Activated CD8-positive, alpha-beta T cell treated with anti-CD3 and anti-CD28 coated beads for 36 hours (primary cell): ENCODE results near the gene DDX10. TPM values are rescaled to one million over a fixed set of nuclear protein-coding genes. Genes with fewer than 3 reads are reported as not detected.

Experiments
- ATAC-seq: fragments of 200-7000 bp; cut with Tn5 transposase; one replicate; pipeline ENCODE4 v1.10.0; 2021; ENCODE audit warnings: mild to moderate bottlenecking, moderate library complexity
- CTCF ChIA-PET: fragments of 350-600 bp; sonication (Branson Sonifier 250); formaldehyde crosslinking; loops from one replicate; lab custom pipeline; 2021; ENCODE audit warnings: antibody characterized with exemption; lab: Charles Lee
- POLR2A ChIA-PET: fragments of 350-600 bp; sonication (Branson Sonifier 250); formaldehyde crosslinking; loops from one replicate; lab custom pipeline; 2021; ENCODE audit warnings: antibody characterized with exemption; lab: Charles Lee
- DNase-seq: peaks from one replicate; pipeline ENCODE4 v3.0.0-alpha.2; 2020
- H3K27ac Mint-ChIP-seq: one replicate; pipeline ENCODE4 v1.8.0; 2021; ENCODE audit warnings: mild to moderate bottlenecking, mixed read lengths
- H3K27me3 Mint-ChIP-seq: one replicate; pipeline ENCODE4 v1.8.0; 2021; ENCODE audit warnings: mixed read lengths
- H3K36me3 Mint-ChIP-seq: one replicate; pipeline ENCODE4 v1.8.0; 2021; ENCODE audit warnings: low read depth, mixed read lengths
- H3K4me1 Mint-ChIP-seq: one replicate; pipeline ENCODE4 v1.8.0; 2021; ENCODE audit warnings: low read depth, mixed read lengths
- H3K4me3 Mint-ChIP-seq: one replicate; pipeline ENCODE4 v1.8.0; 2021; ENCODE audit warnings: mild to moderate bottlenecking, moderate library complexity, mixed read lengths
- H3K9me3 Mint-ChIP-seq: one replicate; pipeline ENCODE4 v1.8.0; 2021; ENCODE audit warnings: mixed read lengths
- intact Hi-C: fragments of 100-400 bp; cut with micrococcal nuclease; formaldehyde crosslinking; loops from one replicate; pipeline ENCODE4 v1.10.0; 2022
- total RNA-seq, 2 experiments: library from RNA; stranded (reverse); gene quantifications; one replicate each; pipeline ENCODE4 v1.2.3, GENCODE V29; 2021
- TF ChIP-seq, protein P1 (sequence below): fragments of 200-600 bp; IDR thresholded peaks from one replicate; pipeline ENCODE4 v1.8.0; 2022; ENCODE audit warnings: antibody characterized with exemption, mild to moderate bottlenecking

Gene DDX10
- total RNA-seq, 2 experiments from 2014 or later, result 45.4 to 46.3 TPM

DNA sequence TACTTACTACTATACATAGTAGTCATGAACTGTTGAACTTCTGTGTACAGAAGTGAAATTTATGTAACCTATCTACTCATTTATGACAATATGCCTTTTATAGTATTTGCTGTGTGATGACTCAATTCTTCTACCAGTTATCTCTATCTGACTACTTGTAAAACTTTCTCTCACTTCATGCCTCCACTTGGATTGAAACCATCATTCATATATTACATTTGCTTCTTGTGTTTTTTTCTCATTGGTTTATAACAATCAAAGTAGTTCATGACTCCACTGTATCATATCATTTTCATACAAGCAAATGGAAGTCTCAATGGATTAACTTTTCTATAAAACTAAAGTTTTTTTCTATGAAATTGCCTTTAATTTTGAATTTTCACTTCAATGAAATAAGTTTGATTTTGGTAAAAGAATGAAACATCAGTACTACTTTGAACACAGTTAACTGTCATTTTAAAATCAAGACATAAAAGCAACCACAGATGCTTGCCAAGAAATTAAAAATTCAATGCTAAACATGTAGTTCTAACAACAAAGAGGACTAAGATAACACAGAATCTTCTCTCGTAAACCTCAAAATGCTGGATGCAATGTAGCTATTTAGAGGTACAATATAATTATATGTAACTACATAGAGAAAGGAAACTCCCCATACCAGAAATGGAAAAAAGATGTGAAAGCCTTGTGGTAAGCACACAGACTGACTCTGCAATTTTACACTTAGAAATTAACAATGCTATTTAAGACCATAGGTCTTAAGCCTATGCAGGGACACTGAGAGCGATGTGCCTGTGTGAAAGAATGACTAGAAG, 43.7 kb upstream of the DDX10 start:
- Mint-ChIP-seq H3K4me1 (peaks cover 23% of the 10 kb centered on the region), H3K36me3 (no peaks in the 10 kb centered on the region), H3K4me3 (no peak overlapping the region), H3K27ac (no peak overlapping the region), H3K27me3 (peaks cover 14% of the 10 kb centered on the region), H3K9me3 (no peaks in the 10 kb centered on the region)
- TF ChIP-seq, protein P1, sequence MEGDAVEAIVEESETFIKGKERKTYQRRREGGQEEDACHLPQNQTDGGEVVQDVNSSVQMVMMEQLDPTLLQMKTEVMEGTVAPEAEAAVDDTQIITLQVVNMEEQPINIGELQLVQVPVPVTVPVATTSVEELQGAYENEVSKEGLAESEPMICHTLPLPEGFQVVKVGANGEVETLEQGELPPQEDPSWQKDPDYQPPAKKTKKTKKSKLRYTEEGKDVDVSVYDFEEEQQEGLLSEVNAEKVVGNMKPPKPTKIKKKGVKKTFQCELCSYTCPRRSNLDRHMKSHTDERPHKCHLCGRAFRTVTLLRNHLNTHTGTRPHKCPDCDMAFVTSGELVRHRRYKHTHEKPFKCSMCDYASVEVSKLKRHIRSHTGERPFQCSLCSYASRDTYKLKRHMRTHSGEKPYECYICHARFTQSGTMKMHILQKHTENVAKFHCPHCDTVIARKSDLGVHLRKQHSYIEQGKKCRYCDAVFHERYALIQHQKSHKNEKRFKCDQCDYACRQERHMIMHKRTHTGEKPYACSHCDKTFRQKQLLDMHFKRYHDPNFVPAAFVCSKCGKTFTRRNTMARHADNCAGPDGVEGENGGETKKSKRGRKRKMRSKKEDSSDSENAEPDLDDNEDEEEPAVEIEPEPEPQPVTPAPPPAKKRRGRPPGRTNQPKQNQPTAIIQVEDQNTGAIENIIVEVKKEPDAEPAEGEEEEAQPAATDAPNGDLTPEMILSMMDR, result no peak
- CTCF ChIA-PET, result no interaction called here
- POLR2A ChIA-PET, result no interaction called here
- DNase-seq, result no peak
- ATAC-seq, result peak; percentile 76
- intact Hi-C loops, result loop anchor here (10.0 kb wide), 1 partner anchor 396 kb away; the partner anchor contains the start of genes ATM and NPAT

DNA sequence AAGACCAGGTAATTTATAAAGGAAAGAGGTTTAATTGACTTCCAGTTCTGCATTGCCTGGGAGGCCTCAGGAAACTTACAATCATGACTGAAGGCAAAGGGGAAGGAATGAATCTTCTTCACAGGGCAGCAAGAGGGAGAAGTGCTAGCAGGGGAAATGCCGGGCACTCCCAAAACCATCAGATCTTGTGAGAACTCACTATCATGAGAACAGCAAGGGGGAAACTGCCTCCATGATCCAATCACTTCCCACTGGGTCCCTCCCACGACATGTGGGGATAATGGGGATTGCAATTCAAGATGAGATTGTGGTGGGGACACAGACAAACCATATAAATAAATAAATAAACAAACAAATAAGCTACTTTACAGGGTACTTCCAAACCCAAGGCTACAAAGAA, 42.5 kb upstream of the DDX10 start:
- POLR2A ChIA-PET, result no interaction called here
- H3K27ac Mint-ChIP-seq, result no peak overlapping the region
- ATAC-seq, result no peak
- no peak for DNase-seq
- H3K4me3 Mint-ChIP-seq, result no peak overlapping the region
- no peaks in the 10 kb centered on the region for H3K9me3 Mint-ChIP-seq
- intact Hi-C loops, result loop anchor here (10.0 kb wide), 1 partner anchor 398 kb away; the partner anchor contains the start of genes ATM and NPAT
- CTCF ChIA-PET, result interaction anchor here (1.4 kb wide), 1 partner anchor 9 kb away, joined by 4 read pairs; no protein-coding TSS in a partner anchor
- TF ChIP-seq, protein P1, result no peak
- peaks cover 14% of the 10 kb centered on the region for H3K27me3 Mint-ChIP-seq
- peaks cover 23% of the 10 kb centered on the region for H3K4me1 Mint-ChIP-seq
- no peaks in the 10 kb centered on the region for H3K36me3 Mint-ChIP-seq

GRCh38 chr11:108624196-108624925, 40.5 kb upstream of the DDX10 start:
- peak overlapping the region; percentile 11 for H3K27ac Mint-ChIP-seq
- no peaks in the 10 kb centered on the region for H3K36me3 Mint-ChIP-seq

GRCh38 chr11:108628326-108628725, 36.5 kb upstream of the DDX10 start:
- H3K4me3 Mint-ChIP-seq, result no peak overlapping the region
- H3K9me3 Mint-ChIP-seq, result no peaks in the 10 kb centered on the region
- intact Hi-C loops, result loop anchor here (10.0 kb wide), 1 partner anchor 404 kb away; the partner anchor contains the start of genes ATM and NPAT
- H3K27ac Mint-ChIP-seq, result no peak overlapping the region
- H3K4me1 Mint-ChIP-seq, result peaks cover 12% of the 10 kb centered on the region
- no peaks in the 10 kb centered on the region for H3K36me3 Mint-ChIP-seq
- TF ChIP-seq, protein P1, result no peak
- ATAC-seq, result no peak
- CTCF ChIA-PET, result no interaction called here
- H3K27me3 Mint-ChIP-seq, result peaks cover 12% of the 10 kb centered on the region
- DNase-seq, result no peak
- POLR2A ChIA-PET, result interaction anchor here (0.6 kb wide), 1 partner anchor 517 kb away, joined by 3 read pairs; no protein-coding TSS in a partner anchor

More at GRCh38 chr11:108624196-108624925, 40.5 kb upstream of the DDX10 start:
- Mint-ChIP-seq H3K4me1 (peaks cover 23% of the 10 kb centered on the region), H3K9me3 (no peaks in the 10 kb centered on the region), H3K4me3 (no peak overlapping the region), H3K27me3 (peaks cover 10% of the 10 kb centered on the region)
- DNase-seq (no peak), ATAC-seq (peak; percentile 71)
- POLR2A ChIA-PET, result no interaction called here
- TF ChIP-seq, protein P1, result no peak
- intact Hi-C loops, result loop anchor here (10.0 kb wide), 1 partner anchor 400 kb away; the partner anchor contains the start of genes ATM and NPAT
- CTCF ChIA-PET, result no interaction called here
